Vagina (tissue), 2 donors: Measurements from ENCODE around the gene AQP12B. TPM values are rescaled to one million over a fixed set of nuclear protein-coding genes. Genes with fewer than 3 reads are reported as not detected.

Source experiments
- DNase-seq, 2 donors: peaks; one replicate each; pipeline ENCODE4 v3.0.0-alpha.2; 2017; ENCODE audit errors: extremely low spot score in 2 of 2
- H3K27ac ChIP-seq: fragments of 200-600 bp; sonication (generic); one replicate; pipeline ENCODE4 v1.5.1; 2019
- H3K27me3 ChIP-seq: fragments of 200-600 bp; sonication (generic); one replicate; pipeline ENCODE4 v1.5.1; 2019
- H3K36me3 ChIP-seq, 2 donors: fragments of 200-600 bp; sonication (generic); one replicate each; pipeline ENCODE4 v1.5.1; 2017 to 2019
- H3K4me1 ChIP-seq: fragments of 200-600 bp; sonication (generic); one replicate; pipeline ENCODE4 v1.5.1; 2019
- H3K4me3 ChIP-seq, 2 donors: fragments of 200-600 bp; sonication (generic); 1 replicate in 1 of 2; 2 replicates in 1 of 2; pipeline ENCODE4 v1.5.1; 2016 to 2019
- H3K9me3 ChIP-seq: fragments of 200-600 bp; sonication (generic); one replicate; pipeline ENCODE4 v1.5.1; 2019
- CTCF ChIP-seq, 3 experiments: fragments of 450-650 bp in 2 of 3; fragments of 200-600 bp in 1 of 3; sonication (generic) in 1 of 3; IDR thresholded peaks; one replicate each; pipeline ENCODE4 v1.5.1; 2017 to 2019; ENCODE audit warnings: antibody characterized with exemption in 3 of 3, mild to moderate bottlenecking in 2 of 3, moderate library complexity in 2 of 3
- POLR2A ChIP-seq, 2 donors: fragments of 450-650 bp; IDR thresholded peaks; one replicate each; pipeline ENCODE4 v1.6.1; 2017; ENCODE audit warnings: antibody characterized with exemption in 2 of 2, mild to moderate bottlenecking in 2 of 2, moderate library complexity in 2 of 2
- POLR2AphosphoS5 ChIP-seq, 2 donors: sonication (generic); formaldehyde crosslinking; IDR thresholded peaks; one replicate each; pipeline ENCODE4 v1.9.0; 2017; ENCODE audit warnings: antibody characterized with exemption in 2 of 2, mild to moderate bottlenecking in 2 of 2, low read depth in 1 of 2; ENCODE audit not compliant: insufficient read depth in 1 of 2
- intact Hi-C: fragments of 100-400 bp; cut with DNase I; formaldehyde crosslinking; loops from one replicate; pipeline ENCODE4 v1.15.1; 2023
- total RNA-seq: library from RNA; depleted of rRNA; stranded (reverse); fragments of >200 nt; gene quantifications from one replicate; pipeline ENCODE4 v1.2.3, GENCODE V29; 2016

AQP12B gene
- total RNA-seq, 1 donor from 2014 or later = not detected

GRCh38 chr2:240672701-240673190, 9.9 kb downstream of the AQP12B start:
- Histone ChIP-seq H3K36me3 (no peaks in the 10 kb centered on the region), H3K27ac (no peak overlapping the region), H3K4me1 (no peaks in the 10 kb centered on the region), H3K27me3 (peaks cover 6% of the 10 kb centered on the region), H3K9me3 (no peaks in the 10 kb centered on the region), H3K4me3 (no peak overlapping the region)
- DNase-seq = no peak
- TF ChIP-seq POLR2A (IDR thresholded peaks at IDR 0.05) (no peak), POLR2AphosphoS5 (IDR thresholded peaks at IDR 0.05; ENCODE audit: insufficient read depth in 1 of 2, low read depth in 1 of 2) (no peak), CTCF (IDR thresholded peaks at IDR 0.05) (no peak)
- intact Hi-C loops = no loop called here

GRCh38 chr2:240672076-240672700, 10.5 kb downstream of the AQP12B start:
- Histone ChIP-seq H3K36me3 (no peaks in the 10 kb centered on the region), H3K27me3 (peaks cover 6% of the 10 kb centered on the region), H3K27ac (no peak overlapping the region), H3K9me3 (no peaks in the 10 kb centered on the region), H3K4me3 (no peak overlapping the region), H3K4me1 (no peaks in the 10 kb centered on the region)
- intact Hi-C loops = no loop called here
- TF ChIP-seq POLR2A (IDR thresholded peaks at IDR 0.05) (no peak), CTCF (IDR thresholded peaks at IDR 0.05) (no peak), POLR2AphosphoS5 (IDR thresholded peaks at IDR 0.05; ENCODE audit: insufficient read depth in 1 of 2, low read depth in 1 of 2) (no peak)
- DNase-seq = no peak

GRCh38 chr2:240670950-240671349, 11.7 kb downstream of the AQP12B start:
- Histone ChIP-seq H3K36me3 (no peaks in the 10 kb centered on the region), H3K4me3 (no peak overlapping the region), H3K4me1 (no peaks in the 10 kb centered on the region), H3K27me3 (peaks cover 6% of the 10 kb centered on the region), H3K27ac (no peak overlapping the region), H3K9me3 (no peaks in the 10 kb centered on the region)
- no peak for TF ChIP-seq CTCF (IDR thresholded peaks at IDR 0.05)
- no peak for TF ChIP-seq POLR2AphosphoS5 (IDR thresholded peaks at IDR 0.05; ENCODE audit: insufficient read depth in 1 of 2, low read depth in 1 of 2)
- no peak for TF ChIP-seq POLR2A (IDR thresholded peaks at IDR 0.05)
- intact Hi-C loops = no loop called here
- DNase-seq = no peak

GRCh38 chr2:240670402-240670801, 12.3 kb downstream of the AQP12B start:
- Histone ChIP-seq H3K36me3 (no peaks in the 10 kb centered on the region), H3K9me3 (no peaks in the 10 kb centered on the region), H3K27me3 (peaks cover 6% of the 10 kb centered on the region), H3K27ac (no peak overlapping the region), H3K4me3 (no peak overlapping the region), H3K4me1 (no peaks in the 10 kb centered on the region)
- intact Hi-C loops = no loop called here
- no peak for DNase-seq
- TF ChIP-seq CTCF (IDR thresholded peaks at IDR 0.05) = no peak
- TF ChIP-seq POLR2A (IDR thresholded peaks at IDR 0.05) = no peak
- no peak for TF ChIP-seq POLR2AphosphoS5 (IDR thresholded peaks at IDR 0.05; ENCODE audit: insufficient read depth in 1 of 2, low read depth in 1 of 2)

- Histone ChIP-seq H3K9me3 (no peaks in the 10 kb centered on the region), H3K36me3 (no peaks in the 10 kb centered on the region), H3K4me3 (no peak overlapping the region), H3K27ac (no peak overlapping the region), H3K27me3 (no peaks in the 10 kb centered on the region), H3K4me1 (no peaks in the 10 kb centered on the region)
- TF ChIP-seq POLR2A (IDR thresholded peaks at IDR 0.05) = no peak
- no peak for TF ChIP-seq CTCF (IDR thresholded peaks at IDR 0.05)
- TF ChIP-seq POLR2AphosphoS5 (IDR thresholded peaks at IDR 0.05; ENCODE audit: insufficient read depth in 1 of 2, low read depth in 1 of 2) = no peak
- intact Hi-C loops = no loop called here
- no peak for DNase-seq
Measured at GRCh38 chr2:240664622-240665021, 18.1 kb downstream of the AQP12B start.
